ENCODE measurements around the gene NKX2-2. TPM values are rescaled to one million over a fixed set of nuclear protein-coding genes. Genes with fewer than 3 reads are reported as not detected.

NKX2-2 gene
- total RNA-seq, 1 experiment from 2014 or later: not detected

GRCh38 chr20:21515300-21516179 is 1.7 kb upstream of the NKX2-2 start:
- H3K27me3 ChIP-seq (ENCODE audit: low read length): peaks cover 91% of the 10 kb centered on the region
- no peak overlapping the region for H3K4me3 ChIP-seq (ENCODE audit: low read length)
- H4K20me1 ChIP-seq (ENCODE audit: low read length): no peaks in the 10 kb centered on the region
- H3K4me1 ChIP-seq (ENCODE audit: insufficient read depth, low read length): 0 out of 2 replicates have a peak, but pooled peaks cover 8% of the 10 kb centered on the region
- TF ChIP-seq CTCF (conservative IDR thresholded peaks at IDR 0.05; ENCODE audit: low read depth, low read length) (no peak), EZH2phosphoT487 (IDR thresholded peaks at IDR 0.05; ENCODE audit: borderline replicate concordance, low read length) (0 out of 2 replicates have a peak, but pooled peaks have one; percentile 46), EZH2 (IDR thresholded peaks at IDR 0.05; ENCODE audit: low read length, unreplicated experiment) (peak; percentile 89)
- ATAC-seq (no peak), DNase-seq (no peak)
- no peaks in the 10 kb centered on the region for H3F3A ChIP-seq (ENCODE audit: low read length, unreplicated experiment)
- BruUV-seq (replicated peaks): no TSS peak
- no peak overlapping the region for H2AFZ ChIP-seq (ENCODE audit: low read length)
- H3K9me2 ChIP-seq (replicated peaks; ENCODE audit: low read length): no peaks in the 10 kb centered on the region
- intact Hi-C loops (cut with micrococcal nuclease): no loop called here
- H3K36me3 ChIP-seq (ENCODE audit: low read depth, low read length): no peaks in the 10 kb centered on the region
- no peak overlapping the region for H3K27ac ChIP-seq (ENCODE audit: low read length)
- no peak overlapping the region for H3K9ac ChIP-seq (ENCODE audit: low read length)
- ChIA-PET CTCF (no interaction called here), POLR2A (ENCODE audit: unreplicated experiment) (no interaction called here)
- H3K9me3 ChIP-seq (ENCODE audit: low read length): no peaks in the 10 kb centered on the region
- H3K79me2 ChIP-seq (ENCODE audit: low read length): no peaks in the 10 kb centered on the region
- no peak overlapping the region for H3K4me2 ChIP-seq (ENCODE audit: low read length)

GRCh38 chr20:21514553-21515251 is 838 bp upstream of the NKX2-2 start:
- peak overlapping the region; percentile 59 for H3K4me2 ChIP-seq (ENCODE audit: low read length)

GRCh38 chr20:21513181-21513663 is 642 bp downstream of the NKX2-2 start:
- H3K36me3 ChIP-seq (ENCODE audit: low read depth, low read length): no peaks in the 10 kb centered on the region
- DNase-seq (no peak), ATAC-seq (no peak)
- H2AFZ ChIP-seq (ENCODE audit: low read length): no peak overlapping the region
- H3K9me3 ChIP-seq (ENCODE audit: low read length): no peaks in the 10 kb centered on the region
- H3K9ac ChIP-seq (ENCODE audit: low read length): no peak overlapping the region
- H3K4me3 ChIP-seq (ENCODE audit: low read length): no peak overlapping the region
- intact Hi-C loops (cut with micrococcal nuclease): no loop called here
- ChIA-PET CTCF (no interaction called here), POLR2A (ENCODE audit: unreplicated experiment) (no interaction called here)
- no peak overlapping the region for H3K27ac ChIP-seq (ENCODE audit: low read length)
- TF ChIP-seq EZH2 (IDR thresholded peaks at IDR 0.05; ENCODE audit: low read length, unreplicated experiment) (no peak), EZH2phosphoT487 (IDR thresholded peaks at IDR 0.05; ENCODE audit: borderline replicate concordance, low read length) (peak; percentile 21; the same call in 1 of the 2 replicates), CTCF (conservative IDR thresholded peaks at IDR 0.05; ENCODE audit: low read depth, low read length) (no peak)
- H4K20me1 ChIP-seq (ENCODE audit: low read length): no peaks in the 10 kb centered on the region
- H3F3A ChIP-seq (ENCODE audit: low read length, unreplicated experiment): no peaks in the 10 kb centered on the region
- peaks cover 85% of the 10 kb centered on the region for H3K27me3 ChIP-seq (ENCODE audit: low read length)
- H3K4me2 ChIP-seq (ENCODE audit: low read length): peak overlapping the region; percentile 77; the same call in 1 of the 2 replicates
- H3K9me2 ChIP-seq (replicated peaks; ENCODE audit: low read length): no peaks in the 10 kb centered on the region
- BruUV-seq (replicated peaks): no TSS peak
- no peaks in the 10 kb centered on the region for H3K79me2 ChIP-seq (ENCODE audit: low read length)
- H3K4me1 ChIP-seq (ENCODE audit: insufficient read depth, low read length): 0 out of 2 replicates have a peak, but pooled peaks cover 8% of the 10 kb centered on the region

More at GRCh38 chr20:21514553-21515251, 838 bp upstream of the NKX2-2 start:
- BruUV-seq (replicated peaks): no TSS peak
- CTCF ChIA-PET: no interaction called here
- Histone ChIP-seq H2AFZ (ENCODE audit: low read length) (no peak overlapping the region), H3K36me3 (ENCODE audit: low read depth, low read length) (no peaks in the 10 kb centered on the region), H3K27ac (ENCODE audit: low read length) (no peak overlapping the region), H3K9me2 (replicated peaks; ENCODE audit: low read length) (no peaks in the 10 kb centered on the region), H3K4me3 (ENCODE audit: low read length) (peak overlapping the region; percentile 26; the same call in 1 of the 2 replicates), H3K9me3 (ENCODE audit: low read length) (no peaks in the 10 kb centered on the region), H3K79me2 (ENCODE audit: low read length) (no peaks in the 10 kb centered on the region), H3F3A (ENCODE audit: low read length, unreplicated experiment) (no peaks in the 10 kb centered on the region), H3K27me3 (ENCODE audit: low read length) (peaks cover 90% of the 10 kb centered on the region), H3K9ac (ENCODE audit: low read length) (no peak overlapping the region), H3K4me1 (ENCODE audit: insufficient read depth, low read length) (0 out of 2 replicates have a peak, but pooled peaks cover 8% of the 10 kb centered on the region), H4K20me1 (ENCODE audit: low read length) (no peaks in the 10 kb centered on the region)
- intact Hi-C loops (cut with micrococcal nuclease): no loop called here
- POLR2A ChIA-PET (ENCODE audit: unreplicated experiment): no interaction called here
- DNase-seq (no peak), ATAC-seq (no peak)
- peak; percentile 28 for TF ChIP-seq EZH2 (IDR thresholded peaks at IDR 0.05; ENCODE audit: low read length, unreplicated experiment)
- TF ChIP-seq EZH2phosphoT487 (IDR thresholded peaks at IDR 0.05; ENCODE audit: borderline replicate concordance, low read length): no peak

Measured in PC-3 (cell line).